Fibroblast of the aortic adventitia (primary cell): ENCODE data around the gene IFT81. TPM values are rescaled to one million over a fixed set of nuclear protein-coding genes. Genes with fewer than 3 reads are reported as not detected.

Experiments used
- DNase-seq: peaks from one replicate; pipeline ENCODE4 v3.0.0-alpha.2; 2010; ENCODE audit warnings: low read depth
- H3K4me3 ChIP-seq: 2 replicates; pipeline ENCODE4 v1.5.1; 2011; ENCODE audit warnings: low read depth, mild to moderate bottlenecking, control low read depth, low read length, moderate library complexity
- total RNA-seq: library from RNA; depleted of rRNA; stranded (reverse); fragments of >200 nt; gene quantifications from 2 replicates; pipeline ENCODE4 v1.2.3, GENCODE V29; 2012; ENCODE audit warnings: low replicate concordance
- TF ChIP-seq, protein P1 (sequence below): IDR thresholded peaks from 2 replicates; pipeline ENCODE4 v1.5.1; 2011; ENCODE audit warnings: mild to moderate bottlenecking, low read length, control low read depth, inconsistent platforms; ENCODE audit not compliant: insufficient read depth

IFT81 gene
- total RNA-seq, 1 donor: 20.4 TPM

DNA sequence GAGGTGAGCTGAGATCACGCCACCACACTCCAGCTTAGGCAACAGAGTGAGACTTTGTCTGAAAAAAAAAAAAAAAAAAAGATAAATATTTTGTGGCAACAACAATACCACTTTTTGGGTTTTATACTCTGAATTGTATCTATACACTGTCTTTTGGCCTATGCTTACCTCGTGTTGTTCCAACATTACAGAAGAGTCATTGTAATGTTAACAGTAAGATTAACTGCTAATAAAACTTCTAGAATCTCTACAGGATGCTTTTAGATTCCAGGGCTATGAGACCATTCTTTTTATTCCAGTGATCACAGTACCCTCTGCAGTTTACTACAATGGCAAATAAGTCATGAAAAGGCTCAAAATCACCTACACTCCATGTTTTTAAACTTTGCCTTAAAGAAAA, 11.6 kb downstream of the IFT81 start:
- DNase-seq: no peak
- TF ChIP-seq, protein P1, sequence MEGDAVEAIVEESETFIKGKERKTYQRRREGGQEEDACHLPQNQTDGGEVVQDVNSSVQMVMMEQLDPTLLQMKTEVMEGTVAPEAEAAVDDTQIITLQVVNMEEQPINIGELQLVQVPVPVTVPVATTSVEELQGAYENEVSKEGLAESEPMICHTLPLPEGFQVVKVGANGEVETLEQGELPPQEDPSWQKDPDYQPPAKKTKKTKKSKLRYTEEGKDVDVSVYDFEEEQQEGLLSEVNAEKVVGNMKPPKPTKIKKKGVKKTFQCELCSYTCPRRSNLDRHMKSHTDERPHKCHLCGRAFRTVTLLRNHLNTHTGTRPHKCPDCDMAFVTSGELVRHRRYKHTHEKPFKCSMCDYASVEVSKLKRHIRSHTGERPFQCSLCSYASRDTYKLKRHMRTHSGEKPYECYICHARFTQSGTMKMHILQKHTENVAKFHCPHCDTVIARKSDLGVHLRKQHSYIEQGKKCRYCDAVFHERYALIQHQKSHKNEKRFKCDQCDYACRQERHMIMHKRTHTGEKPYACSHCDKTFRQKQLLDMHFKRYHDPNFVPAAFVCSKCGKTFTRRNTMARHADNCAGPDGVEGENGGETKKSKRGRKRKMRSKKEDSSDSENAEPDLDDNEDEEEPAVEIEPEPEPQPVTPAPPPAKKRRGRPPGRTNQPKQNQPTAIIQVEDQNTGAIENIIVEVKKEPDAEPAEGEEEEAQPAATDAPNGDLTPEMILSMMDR: no peak
- H3K4me3 ChIP-seq: no peak overlapping the region

DNA sequence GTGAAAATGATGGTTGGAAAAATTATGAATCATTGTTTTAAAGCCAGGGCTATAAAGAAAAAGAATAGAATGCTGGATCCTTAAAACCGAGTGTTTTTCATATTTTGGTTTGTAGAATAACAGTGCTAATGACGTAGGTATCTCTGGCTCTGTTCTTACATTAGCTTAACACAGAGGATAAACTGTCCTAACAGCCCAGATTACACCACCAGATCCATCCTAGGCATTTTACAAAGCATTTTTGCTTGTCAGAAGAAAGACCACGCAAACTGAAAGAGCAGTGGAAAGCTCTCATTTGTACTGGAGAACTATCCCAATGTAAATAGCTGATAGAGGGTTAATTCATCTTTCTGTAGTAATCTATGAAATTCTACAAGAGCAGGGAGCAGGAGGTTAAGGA, 13.6 kb downstream of the IFT81 start:
- DNase-seq: no peak
- no peak overlapping the region for H3K4me3 ChIP-seq
- TF ChIP-seq, protein P1: no peak

DNA sequence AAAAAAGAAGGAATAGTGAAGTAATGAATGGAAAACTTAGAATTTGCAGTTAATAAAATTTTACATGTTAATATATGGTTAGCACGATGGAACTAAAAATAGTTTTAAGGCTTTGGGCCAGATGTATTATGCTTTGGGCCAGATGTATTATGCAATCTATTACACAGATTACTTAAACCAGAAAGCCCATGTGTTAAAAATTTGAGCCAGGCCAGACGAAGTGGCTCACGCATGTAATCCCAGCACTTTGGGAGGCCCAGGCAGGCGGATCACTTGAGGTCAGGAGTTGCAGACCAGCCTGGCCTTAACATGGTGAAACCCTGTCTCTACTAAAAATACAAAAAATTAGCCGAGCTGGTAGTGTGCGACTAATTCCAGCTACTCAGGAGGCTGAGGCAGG, 17.2 kb downstream of the IFT81 start:
- TF ChIP-seq, protein P1: no peak
- DNase-seq: peak; percentile 95
- H3K4me3 ChIP-seq: no peak overlapping the region

DNA sequence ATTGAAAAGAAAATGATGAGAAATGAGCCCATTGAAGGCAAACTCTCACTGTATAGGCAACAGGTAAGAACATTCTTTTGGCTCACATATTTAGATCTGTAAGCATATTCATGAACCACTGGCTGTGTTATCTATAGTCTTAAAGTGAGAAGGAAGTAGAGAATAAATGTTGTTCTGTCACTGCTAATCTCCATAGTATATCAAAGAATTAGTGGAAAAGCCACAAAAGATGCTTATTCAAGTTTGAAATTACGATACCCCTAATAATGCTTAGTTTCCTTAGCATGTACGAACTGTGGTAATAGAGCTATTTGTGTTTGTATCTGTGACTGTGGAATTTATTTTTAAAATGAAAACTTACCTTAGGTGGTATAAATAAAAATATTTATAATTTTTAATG, 22.8 kb downstream of the IFT81 start:
- no peak overlapping the region for H3K4me3 ChIP-seq
- DNase-seq: no peak
- TF ChIP-seq, protein P1: no peak

DNA sequence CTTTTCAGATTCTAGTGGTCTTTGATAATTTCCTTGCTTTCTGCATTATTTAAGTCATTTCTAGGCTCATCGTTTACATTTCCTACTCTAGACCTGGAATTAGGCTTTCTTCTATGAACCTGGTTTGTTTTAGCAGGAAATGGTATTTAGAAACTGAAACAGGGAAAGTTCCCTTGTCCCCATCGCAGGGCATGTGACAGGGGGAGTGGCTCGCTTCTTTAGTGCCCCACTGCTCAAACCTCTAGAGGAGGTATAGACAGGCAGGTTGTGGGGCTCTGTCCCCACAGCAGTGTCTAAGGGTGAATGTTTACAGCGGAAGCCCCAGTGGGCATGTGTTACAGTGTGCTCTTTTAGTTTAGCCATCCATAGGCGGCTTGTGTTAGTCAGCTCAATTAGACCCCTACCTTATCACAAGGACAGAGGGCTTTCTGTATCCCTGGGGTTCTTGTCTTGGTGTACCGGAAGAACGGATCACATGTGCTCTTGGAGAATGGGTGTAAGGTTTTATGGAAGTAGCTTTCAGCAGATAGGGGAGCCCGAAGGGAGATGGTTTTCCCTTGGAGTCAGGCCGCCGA, 25.0 kb downstream of the IFT81 start:
- H3K4me3 ChIP-seq: no peak overlapping the region
- TF ChIP-seq, protein P1: no peak
- no peak for DNase-seq

DNA sequence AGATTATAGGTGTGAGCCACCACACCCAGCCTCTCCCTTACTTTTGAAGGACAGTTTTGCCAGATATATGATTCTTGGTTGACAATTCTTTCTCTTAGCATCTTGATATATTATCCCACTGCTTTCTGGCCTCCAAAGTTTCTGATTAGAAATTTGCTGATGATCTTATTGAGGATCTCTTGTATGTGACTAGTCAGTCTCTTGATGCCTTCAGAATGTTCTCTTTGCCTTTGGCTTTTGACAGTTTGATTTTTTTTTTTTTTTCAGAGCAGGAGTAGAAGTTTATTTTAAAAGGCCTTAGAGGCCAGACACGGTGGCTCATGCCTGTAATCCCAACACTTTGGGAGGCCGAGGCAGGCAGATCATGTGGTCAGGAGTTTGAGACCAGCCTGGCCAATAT, 32.6 kb downstream of the IFT81 start:
- no peak for DNase-seq
- TF ChIP-seq, protein P1: no peak
- H3K4me3 ChIP-seq: no peak overlapping the region

DNA sequence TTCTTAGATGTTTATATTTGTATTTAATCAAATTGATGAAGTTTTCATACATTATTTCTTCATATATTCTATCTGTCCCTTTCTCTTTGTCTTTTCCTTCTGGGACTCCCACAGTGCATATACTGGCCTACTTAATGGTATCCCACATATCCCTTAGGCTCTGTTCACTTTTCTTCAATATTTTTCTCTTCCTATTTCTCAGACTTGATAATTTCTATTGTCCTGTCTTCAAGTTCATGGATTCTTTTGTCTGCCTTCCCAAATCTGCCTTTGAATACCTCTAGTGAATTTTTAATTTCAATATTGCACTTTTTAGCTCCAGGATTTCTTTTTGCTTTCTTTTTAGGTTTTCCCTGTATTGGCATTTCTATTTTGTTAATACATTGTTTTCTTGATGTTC, 33.4 kb downstream of the IFT81 start:
- TF ChIP-seq, protein P1: no peak
- DNase-seq: no peak

More for the DNA sequence above, 33.4 kb downstream of the IFT81 start:
- no peak overlapping the region for H3K4me3 ChIP-seq
